Spinal cord (tissue), 10 donors: ENCODE results near the gene JPH4. TPM values are rescaled to one million over a fixed set of nuclear protein-coding genes. Genes with fewer than 3 reads are reported as not detected.

Experiments used
- DNase-seq, 6 donors: peaks; one replicate each; pipeline versions ENCODE4 v3.0.0 to v3.0.0-alpha.2; 2013 to 2015; ENCODE audit warnings: low spot score in 6 of 6, low read depth in 4 of 6
- H3K27ac ChIP-seq: one replicate; pipeline ENCODE4 v1.5.1; 2013; ENCODE audit warnings: low read depth, low read length, control low read depth
- H3K27me3 ChIP-seq: one replicate; pipeline ENCODE4 v1.6.1; 2013; ENCODE audit warnings: low read length; ENCODE audit not compliant: control insufficient read depth, insufficient read depth
- H3K36me3 ChIP-seq: one replicate; pipeline ENCODE4 v1.6.1; 2013; ENCODE audit warnings: low read length; ENCODE audit not compliant: control insufficient read depth, insufficient read depth
- H3K4me1 ChIP-seq: one replicate; pipeline ENCODE4 v1.6.1; 2013; ENCODE audit warnings: low read length; ENCODE audit not compliant: control insufficient read depth, insufficient read depth
- H3K4me3 ChIP-seq: one replicate; pipeline ENCODE4 v1.5.1; 2013; ENCODE audit warnings: low read depth, low read length, control low read depth
- H3K9me3 ChIP-seq: one replicate; pipeline ENCODE4 v1.6.1; 2013; ENCODE audit warnings: low read length; ENCODE audit not compliant: control insufficient read depth, insufficient read depth
- WGBS: methylation state at CpG from one replicate; pipeline ENCODE4 v1.1.5; 2013; ENCODE audit warnings: missing lambda C conversion rate; ENCODE audit not compliant: insufficient coverage; 5-methylcytosine and 5-hydroxymethylcytosine counted together
- polyA plus RNA-seq, 2 donors: library from polyadenylated mRNA; unstranded; fragments of 120-200 nt; gene quantifications; one replicate each; pipeline ENCODE4 v1.2.1, GENCODE V29; 2013; ENCODE audit not compliant: insufficient read length in 2 of 2
- total RNA-seq, 2 donors: library from RNA; depleted of rRNA in 1 of 2; stranded (reverse); fragments of 120-200 nt in 1 of 2; fragments of >200 nt in 1 of 2; gene quantifications; one replicate each; pipeline versions ENCODE4 v1.2.3 to v1.2.4, GENCODE V29; 2013 to 2014
- donor health status: healthy.

JPH4 gene
- total and polyA plus RNA-seq, 4 donors, result 12.5 to 132 (median 74.4) TPM

DNA sequence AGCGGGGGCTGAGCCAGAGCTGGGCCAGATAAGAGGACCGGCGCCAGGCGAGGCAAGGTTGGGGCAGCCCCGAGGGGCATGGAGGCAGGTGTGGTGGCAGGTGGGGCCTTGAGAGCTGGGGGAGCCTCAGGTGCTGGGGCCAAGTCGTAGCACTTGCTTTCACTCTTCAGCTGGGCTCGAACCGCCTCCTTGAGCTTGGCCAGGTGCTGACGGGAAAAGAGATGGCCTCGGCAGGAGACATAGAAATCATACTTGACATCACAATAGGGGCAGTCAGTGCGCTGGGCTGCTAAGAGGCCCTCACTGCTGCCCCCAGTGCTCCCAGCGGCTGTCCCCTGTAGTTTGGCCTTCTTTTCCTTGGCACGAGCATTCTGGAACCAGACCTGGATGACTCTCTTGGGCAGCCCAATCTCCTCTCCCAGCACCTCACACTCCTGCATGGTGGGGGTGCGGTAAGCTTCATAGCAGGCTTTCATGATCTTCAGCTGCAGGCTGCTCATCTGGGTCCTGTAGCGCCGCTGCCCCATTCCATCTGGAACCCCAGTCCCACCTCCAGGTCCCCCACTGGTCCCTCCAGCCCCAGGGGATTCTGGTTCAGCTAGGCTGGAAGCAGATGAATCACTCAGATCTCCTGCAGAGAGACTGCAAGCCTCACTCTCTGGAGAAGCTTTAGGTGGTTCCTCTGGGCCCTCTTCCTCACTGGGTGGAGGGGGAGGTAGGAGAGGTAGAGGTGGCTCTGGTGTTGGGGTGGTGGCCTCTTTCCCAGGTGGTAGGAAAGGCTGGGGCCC, 55.2 kb downstream of the JPH4 start:
- WGBS, result 78% methylated on average over 15 of the region's 16 CpGs
- Histone ChIP-seq H3K9me3 (no peaks in the 10 kb centered on the region), H3K4me3 (no peak overlapping the region), H3K27ac (no peak overlapping the region), H3K27me3 (no peaks in the 10 kb centered on the region), H3K36me3 (peaks cover 81% of the 10 kb centered on the region), H3K4me1 (peaks cover 36% of the 10 kb centered on the region)
- DNase-seq, result no peak

DNA sequence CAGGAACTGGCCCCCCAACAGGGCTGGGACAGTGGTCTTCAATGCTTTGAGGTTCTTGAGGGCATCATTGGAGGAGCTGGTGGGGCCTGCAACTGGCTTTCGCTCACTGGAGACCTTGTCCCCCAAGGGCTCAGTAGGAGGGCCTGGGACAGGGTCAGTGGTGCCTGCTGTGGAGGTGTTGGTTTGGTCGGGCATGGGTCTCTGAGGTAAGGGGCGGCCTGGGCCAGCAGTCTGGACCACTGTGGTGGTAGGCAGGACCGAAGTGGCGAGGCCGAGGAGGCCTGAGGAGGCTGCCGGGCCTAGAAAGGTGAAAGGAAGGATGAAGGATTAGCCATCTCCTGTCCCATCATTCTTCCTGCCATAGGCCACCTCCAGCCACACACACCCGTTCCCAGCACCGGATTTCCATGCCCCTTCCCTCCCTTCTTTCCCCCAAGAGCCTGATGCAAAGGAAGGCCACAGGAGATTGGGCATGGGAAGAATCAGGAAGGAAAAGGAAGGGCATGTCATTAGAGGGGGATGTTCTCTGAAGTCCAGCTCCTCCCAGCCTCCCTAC, 55.9 kb downstream of the JPH4 start:
- Histone ChIP-seq H3K4me1 (peaks cover 36% of the 10 kb centered on the region), H3K27me3 (no peaks in the 10 kb centered on the region), H3K36me3 (peaks cover 74% of the 10 kb centered on the region), H3K27ac (no peak overlapping the region), H3K9me3 (no peaks in the 10 kb centered on the region), H3K4me3 (no peak overlapping the region)
- DNase-seq, result no peak
- 94% methylated on average over 5 of the region's 9 CpGs for WGBS

DNA sequence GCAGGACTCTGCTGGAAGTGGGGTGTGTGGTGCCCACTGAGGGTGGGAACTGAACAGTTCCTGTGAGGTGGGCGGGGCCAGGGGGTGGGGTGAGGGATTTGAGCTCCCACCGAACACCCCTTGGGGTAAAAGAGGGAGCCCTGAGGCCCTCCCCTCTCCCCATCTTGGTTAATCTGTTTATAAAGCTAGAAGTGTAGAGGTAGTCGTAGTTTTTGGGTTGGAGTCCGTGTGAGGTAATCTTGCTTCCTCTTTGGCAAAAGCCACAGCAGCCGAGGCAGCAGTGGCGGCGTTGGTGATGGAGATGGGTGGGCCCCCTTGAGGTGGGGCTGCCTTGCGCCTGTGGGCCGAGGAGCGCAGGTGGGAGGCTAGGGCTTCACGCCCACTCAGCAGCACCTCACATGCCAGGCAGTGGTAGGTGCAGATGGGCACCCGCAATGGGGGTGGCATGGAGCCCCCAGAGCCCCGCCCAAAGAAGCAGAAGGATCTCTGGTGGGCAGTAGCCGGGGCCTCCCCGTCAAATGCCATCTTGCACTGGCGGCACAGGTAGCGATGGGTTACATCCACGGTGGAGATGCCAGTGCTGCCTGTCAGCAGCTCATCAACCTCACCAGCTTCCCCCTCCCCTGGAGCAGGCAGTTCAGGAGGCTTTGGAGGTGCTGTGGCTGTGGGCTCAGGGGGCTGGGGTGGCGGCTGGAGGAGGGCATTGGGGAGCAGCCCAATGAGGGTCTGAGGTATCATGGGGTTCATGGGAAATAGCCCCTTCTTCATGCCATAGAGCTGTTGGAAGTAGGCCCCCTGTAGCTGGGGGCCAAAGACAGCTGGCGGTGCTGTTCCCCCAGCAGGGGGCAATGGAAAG, 56.6 kb downstream of the JPH4 start:
- Histone ChIP-seq H3K27me3 (no peaks in the 10 kb centered on the region), H3K36me3 (peaks cover 67% of the 10 kb centered on the region), H3K27ac (peak overlapping the region; percentile 37), H3K4me3 (no peak overlapping the region), H3K4me1 (peaks cover 41% of the 10 kb centered on the region), H3K9me3 (no peaks in the 10 kb centered on the region)
- WGBS, result 91% methylated on average over 13 of the region's 20 CpGs
- no peak for DNase-seq

DNA sequence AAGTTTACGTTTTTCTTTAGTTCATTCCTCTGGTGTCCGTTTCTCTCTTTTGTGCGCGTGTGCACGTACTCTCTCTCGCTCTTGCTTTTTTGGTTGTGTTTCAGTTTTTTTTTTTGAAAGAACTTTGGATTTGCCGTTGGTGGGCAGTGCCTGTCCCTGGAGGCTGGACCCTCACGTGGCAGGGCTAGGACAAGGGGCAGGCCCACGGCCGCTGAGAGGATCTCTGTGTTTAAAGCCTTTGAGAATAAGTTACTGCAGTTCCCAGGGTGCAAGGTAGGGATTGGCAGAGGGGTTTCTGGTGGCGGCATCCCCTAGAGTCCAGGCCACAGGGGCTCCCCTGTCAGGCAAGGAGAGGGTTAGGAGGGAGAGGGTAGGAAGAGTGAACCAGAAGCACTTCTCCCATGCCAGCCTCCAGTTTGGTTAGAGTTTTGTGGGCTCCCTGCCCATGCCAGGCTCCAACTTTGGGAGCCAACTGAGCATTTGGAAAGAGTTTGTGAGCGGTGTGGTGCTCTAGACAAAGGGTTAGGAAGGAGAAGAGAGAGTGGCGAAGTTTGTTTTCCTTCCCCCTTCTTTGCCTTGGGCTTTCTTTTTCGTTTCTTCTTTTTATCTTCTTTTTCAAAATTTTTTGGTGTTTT, 57.6 kb downstream of the JPH4 start:
- H3K9me3 ChIP-seq, result no peaks in the 10 kb centered on the region
- 49% methylated on average over 5 of the region's 14 CpGs for WGBS
- peak in 1 of 6 donors; percentile 56 for DNase-seq
- H3K36me3 ChIP-seq, result peaks cover 57% of the 10 kb centered on the region
- H3K27ac ChIP-seq, result peak overlapping the region; percentile 37
- H3K27me3 ChIP-seq, result no peaks in the 10 kb centered on the region
- H3K4me3 ChIP-seq, result no peak overlapping the region
- peaks cover 41% of the 10 kb centered on the region for H3K4me1 ChIP-seq

DNA sequence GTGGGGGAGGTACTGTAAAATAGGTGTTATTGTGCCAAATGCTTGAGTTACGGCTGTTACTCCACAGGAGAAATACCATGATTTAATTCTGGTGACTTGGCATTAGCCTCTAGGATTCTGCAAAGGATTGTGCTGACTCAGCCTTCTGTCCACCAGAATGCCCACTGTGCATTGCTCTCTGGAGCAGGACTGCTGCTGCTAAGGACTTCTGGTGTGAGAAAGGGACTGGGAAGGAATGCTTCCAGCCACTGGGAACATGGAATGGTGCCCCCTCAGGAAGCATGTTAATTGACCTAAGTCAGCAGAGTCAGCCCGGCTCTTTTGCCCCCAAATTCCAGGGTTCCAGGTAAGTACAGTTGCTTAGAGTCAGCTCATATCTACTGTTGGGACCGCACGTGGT, 59.9 kb downstream of the JPH4 start:
- Histone ChIP-seq H3K9me3 (no peaks in the 10 kb centered on the region), H3K4me1 (peaks cover 52% of the 10 kb centered on the region), H3K27me3 (no peaks in the 10 kb centered on the region), H3K36me3 (peaks cover 34% of the 10 kb centered on the region), H3K4me3 (no peak overlapping the region), H3K27ac (no peak overlapping the region)
- DNase-seq, result peak in 2 of 6 donors; percentile 62 to 65
- 39% methylated on average over 4 of the region's 4 CpGs for whole genome bisulfite sequencing

Other genes starting within 250 kb of the JPH4 start
- gene SLC22A17, start 225.9 kb downstream of the JPH4 start, total RNA-seq, result 100 to 1,000 TPM; 167 to 333 TPM
- gene SLC22A17, start 225.9 kb downstream of the JPH4 start, polyA plus RNA-seq, result 100 to 1,000 TPM; 494 to 541 TPM
- 10 to 100 TPM; 11.1 to 26.5 TPM for gene EFS, start 213.6 kb downstream of the JPH4 start, total RNA-seq
- 10 to 100 TPM; 42.7 to 45.6 TPM for gene EFS, start 213.6 kb downstream of the JPH4 start, polyA plus RNA-seq
- gene IL25, start 206.0 kb downstream of the JPH4 start, total RNA-seq, result not detected
- not detected for gene IL25, start 206.0 kb downstream of the JPH4 start, polyA plus RNA-seq
- 10 to 100 TPM; 33.9 to 46.7 TPM for gene CMTM5, start 201.7 kb downstream of the JPH4 start, total RNA-seq
- 10 to 100 TPM; 71.8 to 78.2 TPM for gene CMTM5, start 201.7 kb downstream of the JPH4 start, polyA plus RNA-seq
- gene MYH6, start 170.5 kb downstream of the JPH4 start, total RNA-seq, result under 1 TPM in 1 of 2 donors, not detected in 1; 0.11 TPM
- under 1 TPM in 1 of 2 donors, not detected in 1; 0.16 TPM for gene MYH6, start 170.5 kb downstream of the JPH4 start, polyA plus RNA-seq
- gene MYH7, start 143.1 kb downstream of the JPH4 start, total RNA-seq, result 1 to 10 TPM in 1 of 2 donors, under 1 TPM in 1; 0.99 to 1.2 TPM
- 1 to 10 TPM; 2.2 to 2.9 TPM for gene MYH7, start 143.1 kb downstream of the JPH4 start, polyA plus RNA-seq
- gene NGDN, start 109.1 kb downstream of the JPH4 start, total RNA-seq, result 10 to 100 TPM; 47.4 to 51.8 TPM
- 10 to 100 TPM; 49.0 to 53.5 TPM for gene NGDN, start 109.1 kb downstream of the JPH4 start, polyA plus RNA-seq
- 1 to 10 TPM; 1.8 to 4.9 TPM for gene ZFHX2, start 27.0 kb downstream of the JPH4 start, total RNA-seq
- gene ZFHX2, start 27.0 kb downstream of the JPH4 start, polyA plus RNA-seq, result 10 to 100 TPM; 23.8 to 31.3 TPM
- 10 to 100 TPM; 15.1 to 16.5 TPM for gene THTPA, start 22.5 kb downstream of the JPH4 start, total RNA-seq
- 10 to 100 TPM; 35.6 to 36.7 TPM for gene THTPA, start 22.5 kb downstream of the JPH4 start, polyA plus RNA-seq
- 10 to 100 TPM; 16.4 to 35.5 TPM for gene AP1G2, start 11.0 kb downstream of the JPH4 start, total RNA-seq
- gene AP1G2, start 11.0 kb downstream of the JPH4 start, polyA plus RNA-seq, result 10 to 100 TPM; 57.6 to 82.3 TPM
- 1 to 10 TPM in 1 of 2 donors, under 1 TPM in 1; 0.88 to 1.2 TPM for gene DHRS2, start 57.6 kb upstream of the JPH4 start, total RNA-seq
- 1 to 10 TPM; 1.3 to 2.0 TPM for gene DHRS2, start 57.6 kb upstream of the JPH4 start, polyA plus RNA-seq